GM21423 (cell line): ENCODE measurements around the gene MYB.
"Not testable (repeated sequence)": the region's sequence is repeated elsewhere in the genome, so short reads cannot be mapped to it uniquely, and the experiment has no call there.

Experiments used
- ATAC-seq: cut with Tn5 transposase; IDR thresholded peaks from one replicate; pipeline ENCODE4 v1.9.1; 2021; ENCODE audit warnings: mild to moderate bottlenecking, moderate library complexity; ENCODE audit not compliant: unreplicated experiment

MYB gene

GRCh38 chr6:135243871-135244796, 63.0 kb downstream of the MYB start:
- no peak for ATAC-seq

DNA sequence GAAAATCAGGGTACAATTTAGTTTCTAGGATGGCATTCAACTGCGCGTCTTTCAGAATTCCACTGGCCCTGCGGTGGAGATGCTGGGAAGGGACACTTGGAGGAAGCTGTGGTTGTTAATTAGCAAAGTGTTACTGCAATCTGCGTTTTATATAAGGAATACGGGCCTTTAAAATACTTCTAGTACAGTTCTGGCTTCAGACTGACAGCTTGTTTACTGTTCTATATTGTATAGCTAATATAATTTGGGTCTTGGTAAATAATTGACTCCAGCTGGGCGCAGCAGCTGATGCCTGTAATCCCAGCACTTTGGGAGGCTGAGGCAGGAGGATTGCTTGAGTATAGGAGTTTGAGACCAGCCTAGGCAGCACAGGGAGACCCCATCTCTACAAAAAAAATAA, 63.7 kb downstream of the MYB start:
- no peak for ATAC-seq

GRCh38 chr6:135246412-135247012, 65.4 kb downstream of the MYB start:
- not testable (repeated sequence) for ATAC-seq

GRCh38 chr6:135250234-135250633, 69.1 kb downstream of the MYB start:
- ATAC-seq: no peak

GRCh38 chr6:135250751-135251497, 69.8 kb downstream of the MYB start:
- no peak for ATAC-seq

GRCh38 chr6:135251498-135252441, 70.7 kb downstream of the MYB start:
- ATAC-seq: no peak

- ATAC-seq: no peak
Observed at GRCh38 chr6:135254471-135254870, 73.4 kb downstream of the MYB start.

DNA sequence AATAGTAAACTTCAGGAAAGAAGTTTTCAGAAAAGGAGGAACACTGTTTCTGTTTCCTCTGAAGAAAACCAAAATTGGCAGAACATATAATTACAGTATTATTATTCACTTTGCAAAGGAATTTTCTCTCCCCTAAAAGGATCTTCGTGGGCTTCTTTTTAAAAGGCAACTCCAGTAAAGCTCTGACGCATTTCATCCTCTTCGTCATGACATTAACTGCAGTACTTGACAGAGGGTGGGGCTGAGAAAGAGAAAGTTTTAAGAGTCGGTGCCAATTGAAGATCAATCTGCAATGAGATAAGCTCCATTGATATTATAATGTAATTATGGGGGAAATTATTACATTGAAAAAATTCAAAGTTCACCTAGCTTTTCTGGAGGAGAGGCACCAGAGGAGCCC, 75.8 kb downstream of the MYB start:
- ATAC-seq: no peak

DNA sequence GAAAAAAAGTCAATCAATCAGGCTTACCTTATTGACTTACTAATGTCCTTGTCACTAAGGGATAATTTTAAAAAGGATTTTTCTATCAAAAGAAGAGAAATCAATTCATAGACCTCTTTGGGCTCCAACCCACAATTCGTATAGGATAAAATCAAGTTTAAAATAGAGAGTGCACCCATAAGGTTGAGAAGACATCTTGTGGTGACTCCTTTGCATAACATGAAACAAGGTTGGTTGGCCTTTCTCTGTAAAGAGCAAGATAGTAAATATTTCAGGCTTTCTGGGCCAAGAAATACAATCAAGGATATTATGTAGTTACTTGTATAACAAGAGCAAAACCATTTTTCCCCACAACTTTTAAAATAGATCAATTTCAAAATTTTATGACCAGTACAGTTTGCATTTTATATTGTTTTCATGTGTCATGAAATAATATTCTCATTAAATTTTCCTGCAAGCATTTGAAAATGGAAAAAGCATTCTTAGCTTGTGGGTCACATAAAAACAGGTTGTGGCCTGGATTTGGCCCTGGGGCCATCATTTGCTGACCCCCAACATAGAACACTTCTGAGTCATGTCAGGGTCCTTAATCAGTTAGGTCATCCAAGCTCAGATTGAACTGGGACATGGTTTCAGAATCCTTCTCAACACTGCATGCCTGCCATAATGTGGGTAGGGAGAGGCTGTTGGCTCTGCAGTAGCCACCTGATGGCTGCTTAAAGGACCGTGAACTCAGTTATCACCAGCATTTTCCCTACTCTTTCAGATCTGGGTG, 76.7 kb downstream of the MYB start:
- no peak for ATAC-seq

- no peak for ATAC-seq
Observed at GRCh38 chr6:135258970-135259369, 77.9 kb downstream of the MYB start.

DNA sequence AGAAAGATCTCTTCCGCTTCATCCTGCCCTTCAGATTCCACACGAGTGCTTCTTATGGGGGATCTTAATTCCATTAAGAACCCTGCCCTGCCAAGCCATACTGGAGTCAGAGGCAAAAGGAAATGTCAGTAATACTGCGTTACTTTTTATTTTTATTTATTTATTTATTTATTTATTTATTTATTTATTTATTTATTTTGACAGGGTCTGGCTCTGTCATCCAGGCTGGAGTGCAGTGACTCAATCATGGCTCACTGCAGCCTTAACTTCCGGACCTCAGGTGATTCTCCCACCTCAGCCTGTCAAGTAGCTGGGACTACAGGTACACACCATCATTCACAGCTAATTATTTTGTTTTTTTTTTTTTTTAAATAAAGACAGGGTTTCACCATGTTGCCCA, 79.5 kb downstream of the MYB start:
- no peak for ATAC-seq

DNA sequence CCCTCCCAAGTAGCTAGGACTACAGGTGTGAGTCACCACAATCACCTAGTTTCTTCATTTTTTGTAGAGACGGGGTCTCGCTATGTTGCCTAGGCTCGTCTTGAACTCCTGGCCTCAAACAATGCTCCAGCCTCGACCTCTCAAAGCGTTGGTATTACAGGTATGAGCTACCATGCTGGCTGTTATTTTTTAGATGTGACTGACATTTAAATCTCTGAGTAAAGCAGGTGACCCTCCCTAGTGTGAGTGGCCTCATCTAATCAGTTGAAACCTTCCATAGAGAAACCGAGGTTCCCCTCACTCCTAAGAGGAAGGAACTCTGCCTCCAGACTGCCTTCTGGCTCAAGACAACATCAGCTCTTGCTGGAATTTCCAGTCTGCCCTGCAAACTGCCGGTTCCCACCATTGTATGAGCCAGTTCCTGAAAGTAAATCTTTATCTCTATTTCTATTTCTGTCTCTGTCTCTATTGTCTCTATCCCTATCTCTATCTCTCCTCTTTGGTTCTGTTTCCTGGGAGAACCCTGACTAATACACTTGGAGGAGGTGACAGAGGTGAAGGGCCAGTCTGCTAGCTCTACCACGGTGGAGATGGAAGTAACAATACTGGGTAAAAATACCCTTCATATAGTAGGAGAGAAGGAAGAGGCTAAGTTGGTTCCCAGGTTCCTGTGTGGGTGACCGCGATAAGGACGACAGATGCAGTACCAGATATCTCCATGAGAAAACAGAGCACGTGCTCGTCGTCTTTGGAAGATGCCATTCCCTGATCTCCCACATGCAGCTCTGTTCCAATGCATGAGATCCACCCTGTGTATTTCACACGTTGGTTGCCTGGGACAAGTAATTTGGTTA, 81.0 kb downstream of the MYB start:
- ATAC-seq: no peak

- no peak for ATAC-seq
Observed at GRCh38 chr6:135265278-135265677, 84.2 kb downstream of the MYB start.

GRCh38 chr6:135266675-135267074, 85.6 kb downstream of the MYB start:
- ATAC-seq: no peak

GRCh38 chr6:135267085-135267484, 86.0 kb downstream of the MYB start:
- no peak for ATAC-seq

DNA sequence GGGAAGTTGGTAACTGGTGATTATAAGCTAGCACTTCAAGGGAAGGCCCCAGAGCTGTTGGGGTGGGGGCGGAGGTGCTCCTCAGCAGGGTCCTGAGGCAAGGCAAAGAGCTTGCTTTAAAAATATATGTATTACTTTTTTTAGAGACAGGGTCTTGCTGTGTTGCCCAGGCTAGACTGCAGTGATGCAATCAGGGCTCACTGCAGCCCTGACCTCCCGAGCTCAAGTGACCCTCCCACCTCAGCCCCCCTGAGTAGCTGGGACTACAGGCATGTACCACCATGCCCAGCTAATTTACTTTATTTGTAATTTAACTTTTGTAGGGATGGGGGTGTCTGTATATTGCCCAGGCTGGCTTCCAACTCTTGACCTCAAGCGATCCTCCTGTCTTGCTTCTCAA, 87.2 kb downstream of the MYB start:
- no peak for ATAC-seq

DNA sequence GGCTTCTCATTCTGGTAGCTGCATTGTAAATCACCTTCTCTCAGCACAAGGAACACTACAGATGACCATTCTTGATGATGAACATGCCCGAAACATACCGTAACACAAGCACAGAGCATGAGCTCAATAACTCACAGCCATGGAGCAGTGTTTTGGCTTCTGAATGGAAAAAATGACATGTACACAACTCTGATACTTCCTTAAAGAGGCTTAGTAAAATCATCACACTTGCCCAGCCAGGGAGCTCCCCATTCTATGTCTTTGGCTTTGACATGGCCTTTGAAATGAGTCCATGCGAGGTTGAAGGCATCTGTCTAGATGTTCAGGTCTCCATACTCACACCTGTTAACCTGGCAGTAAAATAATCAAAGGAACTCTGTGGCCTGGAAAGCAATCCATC, 87.6 kb downstream of the MYB start:
- ATAC-seq: no peak
